Measurements from ENCODE around the gene CAPN1. TPM values are rescaled to one million over a fixed set of nuclear protein-coding genes. Genes with fewer than 3 reads are reported as not detected.
A peak's percentile ranks its signal among the peaks of the same experiment; 100 is the strongest.

CAPN1 gene
- total and polyA plus RNA-seq, 9 of the 15 experiments (the other 6 are each of a cell fraction or from before 2014, with no cell fraction given) = 3.5 to 199 (median 61.6) TPM

DNA sequence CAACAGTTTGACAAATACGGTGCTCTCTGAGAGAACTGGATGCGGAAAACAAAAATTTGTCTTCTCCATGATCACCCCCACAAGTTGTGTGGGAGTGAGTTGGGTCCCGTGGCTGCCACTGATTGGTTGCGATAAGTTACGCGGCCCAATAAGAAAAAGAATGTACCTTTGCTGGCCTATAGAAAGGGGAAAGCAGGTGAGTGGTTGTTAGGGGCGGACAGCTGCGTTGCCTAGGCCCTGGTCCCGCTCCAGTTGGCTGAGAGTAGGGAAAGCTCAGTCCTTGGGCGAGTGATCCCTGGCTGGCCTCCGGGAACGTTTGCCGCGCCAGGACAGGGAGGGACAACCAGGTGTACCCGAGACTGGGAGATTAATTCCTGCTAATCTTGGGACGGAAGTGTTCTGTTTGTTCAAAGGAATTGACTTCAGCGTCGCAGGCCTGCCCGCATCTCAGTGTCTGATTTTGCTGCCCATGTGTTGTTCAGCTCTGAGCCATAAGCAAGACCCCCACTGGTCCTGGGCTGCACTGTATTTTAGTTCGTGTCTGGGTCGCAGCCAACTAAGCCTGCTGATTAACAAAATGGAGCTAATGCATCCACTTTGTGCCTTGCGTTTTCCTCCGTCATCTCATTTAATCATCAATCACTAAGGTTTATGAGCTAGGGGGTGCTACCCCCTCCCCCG is 46.6 kb upstream of the CAPN1 start (continued):
- TF ChIP-seq, protein P1, sequence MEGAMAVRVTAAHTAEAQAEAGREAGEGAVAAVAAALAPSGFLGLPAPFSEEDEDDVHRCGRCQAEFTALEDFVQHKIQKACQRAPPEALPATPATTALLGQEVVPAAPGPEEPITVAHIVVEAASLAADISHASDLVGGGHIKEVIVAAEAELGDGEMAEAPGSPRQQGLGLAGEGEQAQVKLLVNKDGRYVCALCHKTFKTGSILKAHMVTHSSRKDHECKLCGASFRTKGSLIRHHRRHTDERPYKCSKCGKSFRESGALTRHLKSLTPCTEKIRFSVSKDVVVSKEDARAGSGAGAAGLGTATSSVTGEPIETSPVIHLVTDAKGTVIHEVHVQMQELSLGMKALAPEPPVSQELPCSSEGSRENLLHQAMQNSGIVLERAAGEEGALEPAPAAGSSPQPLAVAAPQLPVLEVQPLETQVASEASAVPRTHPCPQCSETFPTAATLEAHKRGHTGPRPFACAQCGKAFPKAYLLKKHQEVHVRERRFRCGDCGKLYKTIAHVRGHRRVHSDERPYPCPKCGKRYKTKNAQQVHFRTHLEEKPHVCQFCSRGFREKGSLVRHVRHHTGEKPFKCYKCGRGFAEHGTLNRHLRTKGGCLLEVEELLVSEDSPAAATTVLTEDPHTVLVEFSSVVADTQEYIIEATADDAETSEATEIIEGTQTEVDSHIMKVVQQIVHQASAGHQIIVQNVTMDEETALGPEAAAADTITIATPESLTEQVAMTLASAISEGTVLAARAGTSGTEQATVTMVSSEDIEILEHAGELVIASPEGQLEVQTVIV (CRISPR knock-in tag; IDR thresholded peaks at IDR 0.05; ENCODE audit: borderline replicate concordance) = no peak
- TF ChIP-seq ZBTB1 (CRISPR knock-in tag; IDR thresholded peaks at IDR 0.05; ENCODE audit: borderline replicate concordance, low read depth) = no peak
- TF ChIP-seq, protein P2, sequence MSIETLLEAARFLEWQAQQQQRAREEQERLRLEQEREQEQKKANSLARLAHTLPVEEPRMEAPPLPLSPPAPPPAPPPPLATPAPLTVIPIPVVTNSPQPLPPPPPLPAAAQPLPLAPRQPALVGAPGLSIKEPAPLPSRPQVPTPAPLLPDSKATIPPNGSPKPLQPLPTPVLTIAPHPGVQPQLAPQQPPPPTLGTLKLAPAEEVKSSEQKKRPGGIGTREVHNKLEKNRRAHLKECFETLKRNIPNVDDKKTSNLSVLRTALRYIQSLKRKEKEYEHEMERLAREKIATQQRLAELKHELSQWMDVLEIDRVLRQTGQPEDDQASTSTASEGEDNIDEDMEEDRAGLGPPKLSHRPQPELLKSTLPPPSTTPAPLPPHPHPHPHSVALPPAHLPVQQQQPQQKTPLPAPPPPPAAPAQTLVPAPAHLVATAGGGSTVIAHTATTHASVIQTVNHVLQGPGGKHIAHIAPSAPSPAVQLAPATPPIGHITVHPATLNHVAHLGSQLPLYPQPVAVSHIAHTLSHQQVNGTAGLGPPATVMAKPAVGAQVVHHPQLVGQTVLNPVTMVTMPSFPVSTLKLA (conservative IDR thresholded peaks at IDR 0.05) = no peak
- no peak for TF ChIP-seq TRIM28 (IDR thresholded peaks at IDR 0.05)
- no peak for TF ChIP-seq NR2F6 (CRISPR knock-in tag; IDR thresholded peaks at IDR 0.05)
- TF ChIP-seq BRD9 (IDR thresholded peaks at IDR 0.05; ENCODE audit: low read depth, partially characterized antibody) = no peak
- TF ChIP-seq NRF1 (conservative IDR thresholded peaks at IDR 0.05 in 1 of 2, IDR thresholded peaks at IDR 0.05 in 1 of 2) = no peak
- TF ChIP-seq FOXJ2 (tag; IDR thresholded peaks at IDR 0.05) = peak; percentile 80; the same call in 1 of the 2 replicates
- TF ChIP-seq, protein P3, sequence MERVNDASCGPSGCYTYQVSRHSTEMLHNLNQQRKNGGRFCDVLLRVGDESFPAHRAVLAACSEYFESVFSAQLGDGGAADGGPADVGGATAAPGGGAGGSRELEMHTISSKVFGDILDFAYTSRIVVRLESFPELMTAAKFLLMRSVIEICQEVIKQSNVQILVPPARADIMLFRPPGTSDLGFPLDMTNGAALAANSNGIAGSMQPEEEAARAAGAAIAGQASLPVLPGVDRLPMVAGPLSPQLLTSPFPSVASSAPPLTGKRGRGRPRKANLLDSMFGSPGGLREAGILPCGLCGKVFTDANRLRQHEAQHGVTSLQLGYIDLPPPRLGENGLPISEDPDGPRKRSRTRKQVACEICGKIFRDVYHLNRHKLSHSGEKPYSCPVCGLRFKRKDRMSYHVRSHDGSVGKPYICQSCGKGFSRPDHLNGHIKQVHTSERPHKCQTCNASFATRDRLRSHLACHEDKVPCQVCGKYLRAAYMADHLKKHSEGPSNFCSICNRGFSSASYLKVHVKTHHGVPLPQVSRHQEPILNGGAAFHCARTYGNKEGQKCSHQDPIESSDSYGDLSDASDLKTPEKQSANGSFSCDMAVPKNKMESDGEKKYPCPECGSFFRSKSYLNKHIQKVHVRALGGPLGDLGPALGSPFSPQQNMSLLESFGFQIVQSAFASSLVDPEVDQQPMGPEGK (CRISPR knock-in tag; IDR thresholded peaks at IDR 0.05; ENCODE audit: borderline replicate concordance) = no peak
- TF ChIP-seq ZNF263 (CRISPR knock-in tag; IDR thresholded peaks at IDR 0.05; ENCODE audit: borderline replicate concordance) = no peak
- TF ChIP-seq ZNF586 (CRISPR knock-in tag; conservative IDR thresholded peaks at IDR 0.05) = no peak
- no peak for TF ChIP-seq PTRF (tag; IDR thresholded peaks at IDR 0.05)
- TF ChIP-seq, protein P4, sequence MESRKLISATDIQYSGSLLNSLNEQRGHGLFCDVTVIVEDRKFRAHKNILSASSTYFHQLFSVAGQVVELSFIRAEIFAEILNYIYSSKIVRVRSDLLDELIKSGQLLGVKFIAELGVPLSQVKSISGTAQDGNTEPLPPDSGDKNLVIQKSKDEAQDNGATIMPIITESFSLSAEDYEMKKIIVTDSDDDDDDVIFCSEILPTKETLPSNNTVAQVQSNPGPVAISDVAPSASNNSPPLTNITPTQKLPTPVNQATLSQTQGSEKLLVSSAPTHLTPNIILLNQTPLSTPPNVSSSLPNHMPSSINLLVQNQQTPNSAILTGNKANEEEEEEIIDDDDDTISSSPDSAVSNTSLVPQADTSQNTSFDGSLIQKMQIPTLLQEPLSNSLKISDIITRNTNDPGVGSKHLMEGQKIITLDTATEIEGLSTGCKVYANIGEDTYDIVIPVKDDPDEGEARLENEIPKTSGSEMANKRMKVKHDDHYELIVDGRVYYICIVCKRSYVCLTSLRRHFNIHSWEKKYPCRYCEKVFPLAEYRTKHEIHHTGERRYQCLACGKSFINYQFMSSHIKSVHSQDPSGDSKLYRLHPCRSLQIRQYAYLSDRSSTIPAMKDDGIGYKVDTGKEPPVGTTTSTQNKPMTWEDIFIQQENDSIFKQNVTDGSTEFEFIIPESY (CRISPR knock-in tag; IDR thresholded peaks at IDR 0.05) = no peak
- TF ChIP-seq, protein P5, sequence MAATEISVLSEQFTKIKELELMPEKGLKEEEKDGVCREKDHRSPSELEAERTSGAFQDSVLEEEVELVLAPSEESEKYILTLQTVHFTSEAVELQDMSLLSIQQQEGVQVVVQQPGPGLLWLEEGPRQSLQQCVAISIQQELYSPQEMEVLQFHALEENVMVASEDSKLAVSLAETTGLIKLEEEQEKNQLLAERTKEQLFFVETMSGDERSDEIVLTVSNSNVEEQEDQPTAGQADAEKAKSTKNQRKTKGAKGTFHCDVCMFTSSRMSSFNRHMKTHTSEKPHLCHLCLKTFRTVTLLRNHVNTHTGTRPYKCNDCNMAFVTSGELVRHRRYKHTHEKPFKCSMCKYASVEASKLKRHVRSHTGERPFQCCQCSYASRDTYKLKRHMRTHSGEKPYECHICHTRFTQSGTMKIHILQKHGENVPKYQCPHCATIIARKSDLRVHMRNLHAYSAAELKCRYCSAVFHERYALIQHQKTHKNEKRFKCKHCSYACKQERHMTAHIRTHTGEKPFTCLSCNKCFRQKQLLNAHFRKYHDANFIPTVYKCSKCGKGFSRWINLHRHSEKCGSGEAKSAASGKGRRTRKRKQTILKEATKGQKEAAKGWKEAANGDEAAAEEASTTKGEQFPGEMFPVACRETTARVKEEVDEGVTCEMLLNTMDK (IDR thresholded peaks at IDR 0.05; ENCODE audit: borderline replicate concordance, insufficient read depth, low read depth, low read length, poor library complexity, severe bottlenecking) = no peak
- no peak for TF ChIP-seq ZNF124 (CRISPR knock-in tag; IDR thresholded peaks at IDR 0.05)
- TF ChIP-seq MTF1 (CRISPR knock-in tag; IDR thresholded peaks at IDR 0.05; ENCODE audit: borderline replicate concordance) = no peak
- no peak; the same call in 1 of the 2 replicates for TF ChIP-seq GTF2F1 (IDR thresholded peaks at IDR 0.05; ENCODE audit: low read depth, low read length)

Data from K562 (cell line).